Measurements from ENCODE around the gene PAX2. TPM values are rescaled to one million over a fixed set of nuclear protein-coding genes. Genes with fewer than 3 reads are reported as not detected.

The PAX2 gene
- total RNA-seq, 4 donors from 2014 or later = not detected

DNA sequence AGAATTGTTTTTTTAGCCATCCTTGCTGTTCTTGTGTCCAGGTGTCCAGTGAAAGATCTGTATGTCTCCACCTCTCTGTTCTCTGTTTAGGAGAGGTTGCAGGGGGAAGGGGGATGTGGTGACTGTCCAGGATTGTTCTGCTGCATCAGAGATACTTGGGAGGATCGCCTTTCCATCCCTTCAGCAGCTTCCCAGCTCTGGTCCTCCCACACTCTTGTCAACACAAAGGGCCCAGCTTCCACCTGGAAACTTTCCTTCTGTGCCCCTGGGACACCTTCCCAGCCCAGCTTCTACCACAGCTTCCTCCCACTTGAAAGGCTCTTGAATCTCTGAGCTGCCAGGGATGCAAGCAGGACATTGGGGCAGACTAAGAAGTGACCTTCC is 85.3 kb downstream of the PAX2 start:
- intact Hi-C loops (cut with DNase I) = no loop called here
- Histone ChIP-seq H3K4me3 (no peak overlapping the region), H3K27me3 (peaks cover 27 to 98% (median 42%) of the 10 kb centered on the region in 4 donors), H3K36me3 (no peaks in the 10 kb centered on the region), H3K27ac (no peak overlapping the region), H3K4me1 (peaks cover 24 to 46% (median 31%) of the 10 kb centered on the region in 3 donors), H3K9me3 (no peaks in the 10 kb centered on the region)
- no peak for TF ChIP-seq CTCF (IDR thresholded peaks at IDR 0.05)
- TF ChIP-seq POLR2A (IDR thresholded peaks at IDR 0.05) = no peak
- no peak for DNase-seq
- 0 to 20% methylated on average over 1 of the region's 1 CpG for WGBS, 2 donors

DNA sequence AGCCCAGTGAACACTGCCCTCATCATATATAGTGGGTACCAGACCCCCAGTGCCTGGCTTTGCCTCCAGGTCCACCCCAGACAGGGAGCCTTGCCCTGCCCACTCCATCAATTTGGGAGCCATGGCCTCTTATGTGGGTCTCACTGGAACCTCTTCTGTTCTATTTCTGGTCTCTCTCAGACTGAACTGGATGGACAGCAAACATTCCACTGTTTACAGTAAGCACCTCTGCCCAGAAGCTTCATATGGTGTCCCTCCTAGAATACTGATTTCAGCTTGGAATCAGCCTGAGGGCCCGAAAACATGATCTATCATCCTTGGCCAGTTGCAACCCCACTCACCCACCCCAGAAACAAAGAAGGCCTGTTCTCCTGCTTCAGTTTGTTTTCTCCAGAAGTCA is 86.4 kb downstream of the PAX2 start:
- Histone ChIP-seq H3K4me3 (no peak overlapping the region), H3K9me3 (no peaks in the 10 kb centered on the region), H3K36me3 (no peaks in the 10 kb centered on the region), H3K27me3 (peaks cover 24 to 98% (median 35%) of the 10 kb centered on the region in 4 donors), H3K27ac (no peak overlapping the region), H3K4me1 (peaks cover 18 to 37% (median 30%) of the 10 kb centered on the region in 3 donors)
- WGBS, 2 donors = 71 to 75% methylated on average over 1 of the region's 1 CpG
- intact Hi-C loops (cut with DNase I) = no loop called here
- TF ChIP-seq CTCF (IDR thresholded peaks at IDR 0.05) (no peak), POLR2A (IDR thresholded peaks at IDR 0.05) (no peak)
- DNase-seq = no peak

GRCh38 chr10:100835810-100836209 is 90.4 kb downstream of the PAX2 start:
- no peaks in the 10 kb centered on the region for H3K9me3 ChIP-seq
- no peaks in the 10 kb centered on the region for H3K36me3 ChIP-seq
- WGBS, 2 donors = 90 to 92% methylated on average over 6 to 7 of the region's 7 CpGs
- no peak overlapping the region for H3K27ac ChIP-seq
- no peak for DNase-seq
- TF ChIP-seq POLR2A (IDR thresholded peaks at IDR 0.05) (no peak), CTCF (IDR thresholded peaks at IDR 0.05) (no peak)
- peaks cover 0 to 98% (median 4%) of the 10 kb centered on the region in 4 donors for H3K27me3 ChIP-seq
- no peaks in the 10 kb centered on the region for H3K4me1 ChIP-seq
- intact Hi-C loops (cut with DNase I) = no loop called here
- H3K4me3 ChIP-seq = no peak overlapping the region

GRCh38 chr10:100836891-100837290 is 91.5 kb downstream of the PAX2 start:
- DNase-seq = no peak
- Histone ChIP-seq H3K4me1 (no peaks in the 10 kb centered on the region), H3K9me3 (no peaks in the 10 kb centered on the region), H3K27ac (no peak overlapping the region), H3K36me3 (no peaks in the 10 kb centered on the region), H3K4me3 (no peak overlapping the region), H3K27me3 (peaks cover 0 to 94% (median under 1%) of the 10 kb centered on the region in 4 donors)
- intact Hi-C loops (cut with DNase I) = no loop called here
- TF ChIP-seq POLR2A (IDR thresholded peaks at IDR 0.05) = no peak
- TF ChIP-seq CTCF (IDR thresholded peaks at IDR 0.05) = no peak

DNA sequence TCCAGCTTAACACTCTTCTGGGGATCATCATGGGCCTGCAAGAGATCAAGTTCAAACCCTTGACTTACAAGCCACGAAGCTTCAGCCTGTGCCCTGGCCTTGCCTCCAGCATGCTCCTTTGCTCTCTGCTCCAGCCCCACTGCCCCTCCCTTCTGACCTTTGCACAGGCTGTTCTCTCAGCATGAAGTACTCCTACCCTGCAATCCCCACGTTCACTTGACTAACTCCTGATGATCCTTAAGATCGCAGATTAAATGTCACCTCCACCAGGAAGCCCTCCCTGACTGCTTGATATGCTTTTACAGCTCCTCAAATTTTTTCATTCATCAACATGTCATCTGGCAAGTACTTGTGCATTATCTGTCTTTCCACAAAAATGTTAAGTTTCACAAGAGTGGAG is 91.9 kb downstream of the PAX2 start:
- H3K4me3 ChIP-seq = no peak overlapping the region
- intact Hi-C loops (cut with DNase I) = no loop called here
- H3K27me3 ChIP-seq = peaks cover 0 to 92% (median 0%) of the 10 kb centered on the region in 4 donors
- TF ChIP-seq POLR2A (IDR thresholded peaks at IDR 0.05) (no peak), CTCF (IDR thresholded peaks at IDR 0.05) (no peak)
- no peak for DNase-seq
- H3K36me3 ChIP-seq = no peaks in the 10 kb centered on the region
- no peaks in the 10 kb centered on the region for H3K4me1 ChIP-seq
- WGBS, 2 donors = 47 to 60% methylated on average over 3 of the region's 3 CpGs
- no peak overlapping the region for H3K27ac ChIP-seq
- no peaks in the 10 kb centered on the region for H3K9me3 ChIP-seq

Data from esophagus squamous epithelium (tissue), 5 donors.